NCI-H187 (cell line): ENCODE results near the gene SHC1.

Experiments
- DNase-seq, 2 experiments: peaks; one replicate each; lab custom pipeline; 2025; lab: John Stamatoyannopoulos, UW

Gene SHC1, protein sequence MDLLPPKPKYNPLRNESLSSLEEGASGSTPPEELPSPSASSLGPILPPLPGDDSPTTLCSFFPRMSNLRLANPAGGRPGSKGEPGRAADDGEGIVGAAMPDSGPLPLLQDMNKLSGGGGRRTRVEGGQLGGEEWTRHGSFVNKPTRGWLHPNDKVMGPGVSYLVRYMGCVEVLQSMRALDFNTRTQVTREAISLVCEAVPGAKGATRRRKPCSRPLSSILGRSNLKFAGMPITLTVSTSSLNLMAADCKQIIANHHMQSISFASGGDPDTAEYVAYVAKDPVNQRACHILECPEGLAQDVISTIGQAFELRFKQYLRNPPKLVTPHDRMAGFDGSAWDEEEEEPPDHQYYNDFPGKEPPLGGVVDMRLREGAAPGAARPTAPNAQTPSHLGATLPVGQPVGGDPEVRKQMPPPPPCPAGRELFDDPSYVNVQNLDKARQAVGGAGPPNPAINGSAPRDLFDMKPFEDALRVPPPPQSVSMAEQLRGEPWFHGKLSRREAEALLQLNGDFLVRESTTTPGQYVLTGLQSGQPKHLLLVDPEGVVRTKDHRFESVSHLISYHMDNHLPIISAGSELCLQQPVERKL

GRCh38 chr1:154970631-154971340 lies at the start of gene SHC1:
Gene SHC1 (minus strand): TSS chr1:154970747. CDS start chr1:154970526, 221 bp downstream.
- no peak for DNase-seq

GRCh38 chr1:155019377-155020245 lies 49.1 kb upstream of the SHC1 start:
- no peak for DNase-seq

- DNase-seq = no peak
Observed at GRCh38 chr1:155018617-155019348, 48.2 kb upstream of the SHC1 start.

- DNase-seq = no peak
Observed at GRCh38 chr1:155017946-155018316, 47.4 kb upstream of the SHC1 start.

GRCh38 chr1:155017041-155017945 lies 46.7 kb upstream of the SHC1 start:
- DNase-seq = peak; percentile 87 to 89

DNA sequence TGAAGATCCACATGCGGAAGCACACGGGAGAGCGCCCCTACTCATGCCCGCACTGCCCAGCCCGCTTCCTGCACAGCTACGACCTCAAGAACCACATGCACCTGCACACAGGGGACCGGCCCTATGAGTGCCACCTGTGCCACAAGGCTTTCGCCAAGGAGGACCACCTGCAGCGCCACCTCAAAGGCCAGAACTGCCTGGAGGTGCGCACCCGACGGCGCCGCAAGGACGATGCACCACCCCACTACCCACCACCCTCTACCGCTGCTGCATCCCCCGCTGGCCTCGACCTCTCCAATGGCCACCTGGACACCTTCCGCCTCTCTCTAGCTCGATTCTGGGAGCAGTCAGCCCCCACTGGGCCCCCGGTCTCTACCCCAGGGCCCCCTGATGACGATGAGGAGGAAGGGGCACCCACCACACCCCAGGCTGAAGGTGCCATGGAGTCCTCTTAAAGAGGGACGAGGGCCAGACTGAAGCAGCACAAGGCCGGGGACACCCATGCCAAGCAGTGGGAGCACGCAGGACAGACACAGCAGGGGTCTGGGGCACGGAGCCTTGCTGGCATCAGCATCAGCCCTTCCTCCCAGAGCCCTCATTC lies 45.8 kb upstream of the SHC1 start:
- no peak for DNase-seq

DNA sequence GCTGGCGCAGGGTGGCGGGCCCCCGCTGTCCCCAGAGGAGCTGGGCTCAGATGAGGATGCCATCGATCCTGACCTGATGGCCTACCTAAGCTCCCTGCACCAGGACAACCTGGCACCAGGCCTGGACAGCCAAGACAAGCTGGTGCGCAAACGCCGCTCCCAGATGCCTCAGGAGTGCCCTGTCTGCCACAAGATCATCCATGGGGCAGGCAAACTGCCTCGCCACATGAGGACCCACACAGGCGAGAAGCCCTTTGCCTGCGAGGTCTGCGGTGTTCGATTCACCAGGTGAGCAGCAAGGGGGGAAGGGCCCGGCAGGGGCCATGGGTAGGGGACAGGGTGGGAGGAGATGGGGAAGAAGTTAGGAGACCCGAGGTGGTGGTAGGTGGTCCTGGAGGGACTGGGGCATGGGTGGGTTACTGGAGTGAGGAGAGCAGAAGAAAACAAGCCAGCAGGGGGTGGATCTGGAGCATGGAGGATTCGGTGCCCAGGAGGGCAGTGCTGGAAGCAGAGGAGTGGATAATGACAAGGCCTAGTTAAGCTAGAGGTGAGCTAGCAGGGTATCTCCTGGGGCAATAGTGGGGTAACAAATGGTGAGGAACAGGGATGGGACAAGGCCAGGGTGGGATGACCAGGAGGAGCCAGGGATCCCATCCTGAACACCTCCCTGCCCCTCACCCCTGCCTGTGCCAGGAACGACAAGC lies 45.1 kb upstream of the SHC1 start:
- no peak for DNase-seq

GRCh38 chr1:155014709-155015508 lies 44.4 kb upstream of the SHC1 start:
- DNase-seq = no peak

- DNase-seq = no peak
Observed at GRCh38 chr1:155013632-155014031, 43.1 kb upstream of the SHC1 start.

GRCh38 chr1:155012776-155013602 lies 42.4 kb upstream of the SHC1 start:
- DNase-seq = no peak

DNA sequence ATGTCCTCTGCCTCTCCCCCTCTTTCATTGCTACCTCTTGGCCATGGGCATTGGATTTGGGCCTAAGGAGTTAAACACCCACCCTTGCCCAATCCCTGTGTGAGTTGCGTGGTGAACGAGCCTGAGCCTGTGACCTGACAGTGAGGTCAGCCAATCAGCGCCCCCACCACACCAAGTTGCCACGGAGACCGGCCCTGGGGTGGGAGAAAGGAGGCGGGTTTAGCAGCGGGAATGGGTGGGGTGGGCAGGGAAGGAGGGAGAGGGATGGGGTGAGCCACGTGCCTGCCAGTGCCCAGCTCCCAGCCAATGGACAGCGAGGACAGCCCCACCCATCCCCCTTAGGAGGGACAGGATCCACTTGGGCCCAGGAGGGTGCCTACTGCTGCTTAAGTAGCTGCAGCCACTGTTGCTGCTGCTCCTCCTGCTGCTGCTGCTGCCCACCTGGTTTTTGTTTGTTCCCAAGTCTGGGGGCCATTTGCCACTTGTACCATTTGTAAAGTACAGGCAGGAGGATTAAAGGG lies 41.5 kb upstream of the SHC1 start:
- peak; percentile 90 to 96 for DNase-seq

- no peak for DNase-seq
Observed at GRCh38 chr1:155011437-155012025, 41.0 kb upstream of the SHC1 start.

DNA sequence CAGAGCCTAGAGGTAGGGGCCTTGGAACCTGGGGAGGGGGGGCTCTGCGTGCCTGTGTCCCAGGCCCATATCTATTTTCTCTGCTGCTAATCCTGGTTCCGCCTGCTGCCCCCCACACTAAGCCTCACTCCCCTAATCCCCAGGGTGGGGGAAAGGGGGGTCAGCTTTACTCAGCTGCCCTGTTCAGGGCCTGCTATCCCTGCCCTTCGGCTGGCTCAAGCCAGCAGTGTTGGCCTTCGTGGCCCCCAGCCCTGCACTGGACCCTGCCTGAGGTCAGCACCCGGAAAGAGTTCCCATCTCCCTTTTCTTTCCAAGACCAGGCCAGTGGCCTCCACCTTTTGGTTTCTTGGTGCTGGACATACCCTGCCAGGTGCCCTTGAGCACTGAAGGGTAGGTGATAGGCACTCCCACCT lies 40.5 kb upstream of the SHC1 start:
- DNase-seq = no peak

- DNase-seq = no peak
Observed at GRCh38 chr1:155010211-155010918, 39.8 kb upstream of the SHC1 start.

GRCh38 chr1:155009742-155010141 lies 39.2 kb upstream of the SHC1 start:
- DNase-seq = no peak

DNA sequence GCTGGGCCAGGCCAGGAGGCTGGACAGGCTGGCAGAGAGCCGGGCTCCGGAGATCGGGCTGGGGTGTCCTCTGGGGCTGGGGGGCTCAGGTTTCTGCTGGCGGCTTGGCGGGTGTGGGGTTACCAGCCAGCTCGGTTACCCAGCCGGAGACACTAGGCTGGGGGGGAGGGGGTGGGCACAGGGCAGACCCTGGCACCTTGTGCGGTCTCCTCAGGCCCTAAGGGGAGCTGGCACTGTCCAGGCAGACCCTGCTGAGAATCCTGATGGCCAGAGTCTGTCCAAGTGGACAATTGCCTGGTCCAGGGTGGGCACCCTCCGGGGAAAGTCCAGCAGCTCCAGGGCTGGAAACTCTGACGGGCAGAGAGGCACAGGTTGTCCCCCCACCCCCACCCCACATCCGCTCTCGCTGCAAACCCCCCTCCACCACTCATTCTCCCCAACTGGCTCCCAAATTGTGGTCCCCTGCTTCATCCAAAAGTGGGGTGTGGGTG lies 38.7 kb upstream of the SHC1 start:
- no peak for DNase-seq
